Spleen (tissue), 11 donors: ENCODE measurements around the gene FLACC1. TPM values are rescaled to one million over a fixed set of nuclear protein-coding genes. Genes with fewer than 3 reads are reported as not detected.
"Not testable (repeated sequence)": the region's sequence is repeated elsewhere in the genome, so short reads cannot be mapped to it uniquely, and the experiment has no call there.

Source experiments
- DNase-seq: peaks from one replicate; pipeline ENCODE4 v3.0.0-alpha.2; 2020
- H3K27ac ChIP-seq, 8 donors: fragments of 200-600 bp; sonication (generic) in 7 of 8; 1 replicate in 4 of 8; 2 replicates in 4 of 8; pipeline versions ENCODE4 v1.5.0 to v1.8.0; 2016 to 2021; ENCODE audit warnings: inconsistent platforms in 4 of 8, mild to moderate bottlenecking in 4 of 8, moderate library complexity in 1 of 8
- H3K27me3 ChIP-seq, 7 donors: fragments of 200-600 bp; sonication (generic) in 6 of 7; replicated peaks in 1 of 7; 1 replicate in 4 of 7; 2 replicates in 3 of 7; pipeline versions ENCODE4 v1.5.0 to v1.8.0; 2016 to 2021; ENCODE audit warnings: inconsistent platforms in 3 of 7, mild to moderate bottlenecking in 1 of 7
- H3K36me3 ChIP-seq, 6 donors: fragments of 200-600 bp; sonication (generic) in 5 of 6; 1 replicate in 4 of 6; 2 replicates in 2 of 6; pipeline versions ENCODE4 v1.5.0 to v1.8.0; 2016 to 2021; ENCODE audit warnings: inconsistent platforms in 2 of 6
- H3K4me1 ChIP-seq, 6 donors: fragments of 200-600 bp; sonication (generic) in 5 of 6; 1 replicate in 3 of 6; 2 replicates in 3 of 6; pipeline versions ENCODE4 v1.5.0 to v1.8.0; 2016 to 2021; ENCODE audit warnings: inconsistent platforms in 3 of 6
- H3K4me3 ChIP-seq, 8 donors: fragments of 200-600 bp; sonication (generic) in 7 of 8; 1 replicate in 4 of 8; 2 replicates in 4 of 8; pipeline versions ENCODE4 v1.5.0 to v1.8.0; 2016 to 2021; ENCODE audit warnings: inconsistent platforms in 4 of 8, mild to moderate bottlenecking in 4 of 8, moderate library complexity in 2 of 8
- H3K9me3 ChIP-seq, 8 donors: fragments of 200-600 bp; sonication (generic) in 7 of 8; 1 replicate in 4 of 8; 2 replicates in 4 of 8; pipeline versions ENCODE4 v1.5.0 to v1.8.0; 2016 to 2021; ENCODE audit warnings: inconsistent platforms in 4 of 8
- CTCF ChIP-seq, 11 experiments: fragments of 200-600 bp in 7 of 11; fragments of 450-650 bp in 4 of 11; sonication (generic) in 4 of 11; IDR thresholded peaks in 8 of 11; conservative IDR thresholded peaks in 3 of 11; 1 replicate in 7 of 11; 2 replicates in 4 of 11; pipeline versions ENCODE4 v1.4.0 to v1.8.0; 2016 to 2021; ENCODE audit warnings: antibody characterized with exemption in 11 of 11, inconsistent platforms in 4 of 11, mild to moderate bottlenecking in 1 of 11
- POLR2A ChIP-seq, 3 donors: fragments of 450-650 bp; IDR thresholded peaks; one replicate each; pipeline ENCODE4 v1.5.1; 2017; ENCODE audit warnings: antibody characterized with exemption in 3 of 3, mild to moderate bottlenecking in 1 of 3
- POLR2AphosphoS5 ChIP-seq, 3 donors: sonication (generic); formaldehyde crosslinking; IDR thresholded peaks; one replicate each; pipeline ENCODE4 v1.5.1; 2017; ENCODE audit warnings: antibody characterized with exemption in 3 of 3
- WGBS, 5 donors: extraction: QIAGEN DNeasy Blood & Tissue Kit in 3 of 5; methylation state at CpG; one replicate each; pipeline versions ENCODE4 v1.1.5 to v1.1.7; 2013 to 2018; 5-methylcytosine and 5-hydroxymethylcytosine counted together
- intact Hi-C: fragments of 100-400 bp; cut with DNase I; formaldehyde crosslinking; loops from one replicate; pipeline ENCODE4 v1.15.0; 2023; ENCODE audit warnings: low total_unique reads
- polyA plus RNA-seq, 3 donors: library from polyadenylated mRNA; stranded (reverse); fragments of 200-250 nt; gene quantifications; one replicate each; pipeline ENCODE4 v1.2.1, GENCODE V29; 2013
- total RNA-seq, 7 donors: library from RNA; depleted of rRNA in 3 of 7; stranded (reverse); fragments of >200 nt in 3 of 7; fragmentation: NEBNext Ultra II Directional in 4 of 7; extraction: Animal tissue kit (Norgen Biotek cat#: 25700) in 4 of 7; gene quantifications; one replicate each; pipeline versions ENCODE4 v1.1.0 to v1.2.1, GENCODE V29; 2016 to 2021
- donor health status: healthy with polysubstance abuse.
- donor health status: DM: no; HTN: no; CAD: no; lungs with moderate emphysema.
- donor health status: DM: no; HTN: no; CAD: no.
- donor health status: Bipolar disorder and iron deficiency.
- donor health status: healthy.
- donor health status: DM: no; HTN: no; CAD: no.
- donor health status: DM: yes; HTN: yes; CAD: no.

The FLACC1 gene
- total and polyA plus RNA-seq, 10 donors = 0.30 to 5.7 (median 3.1) TPM

- H3K4me1 ChIP-seq = no peaks in the 10 kb centered on the region
- H3K9me3 ChIP-seq = peaks cover 5 to 83% (median 56%) of the 10 kb centered on the region in 8 donors
- H3K27me3 ChIP-seq = no peaks in the 10 kb centered on the region
- no peak for DNase-seq
- TF ChIP-seq CTCF (IDR thresholded peaks at IDR 0.05 in 8 of 11, conservative IDR thresholded peaks at IDR 0.05 in 3 of 11) = no peak
- TF ChIP-seq POLR2AphosphoS5 (IDR thresholded peaks at IDR 0.05) = no peak
- no peak for TF ChIP-seq POLR2A (IDR thresholded peaks at IDR 0.05)
- intact Hi-C loops = no loop called here
- peaks cover 0 to 17% (median 0%) of the 10 kb centered on the region in 6 donors for H3K36me3 ChIP-seq
- no peak overlapping the region for H3K27ac ChIP-seq
- H3K4me3 ChIP-seq = no peak overlapping the region
- WGBS, 5 donors = 46 to 93% (median 70%) methylated on average over 2 of the region's 2 CpGs
Observed at GRCh38 chr2:201319511-201319910, 37.6 kb downstream of the FLACC1 start.

GRCh38 chr2:201313362-201313761 lies 43.8 kb downstream of the FLACC1 start:
- DNase-seq = no peak
- Histone ChIP-seq H3K27ac (no peak overlapping the region), H3K4me1 (no peaks in the 10 kb centered on the region), H3K36me3 (peaks cover 0 to 15% (median 0%) of the 10 kb centered on the region in 6 donors), H3K27me3 (no peaks in the 10 kb centered on the region), H3K9me3 (peaks cover 0 to 68% (median 19%) of the 10 kb centered on the region in 8 donors), H3K4me3 (no peak overlapping the region)
- 79 to 100% (median 98%) methylated on average over 3 to 5 of the region's 5 CpGs for WGBS, 5 donors
- TF ChIP-seq CTCF (IDR thresholded peaks at IDR 0.05 in 8 of 11, conservative IDR thresholded peaks at IDR 0.05 in 3 of 11) (no peak), POLR2A (IDR thresholded peaks at IDR 0.05) (no peak), POLR2AphosphoS5 (IDR thresholded peaks at IDR 0.05) (no peak)
- intact Hi-C loops = no loop called here

- peaks cover 0 to 26% (median 0%) of the 10 kb centered on the region in 6 donors for H3K36me3 ChIP-seq
- no peak overlapping the region for H3K27ac ChIP-seq
- H3K27me3 ChIP-seq = no peaks in the 10 kb centered on the region
- WGBS, 5 donors = 94 to 98% (median 98%) methylated on average over 3 of the region's 3 CpGs
- DNase-seq = no peak
- no peak overlapping the region for H3K4me3 ChIP-seq
- H3K9me3 ChIP-seq = peaks cover 0 to 60% (median 16%) of the 10 kb centered on the region in 8 donors
- intact Hi-C loops = no loop called here
- H3K4me1 ChIP-seq = no peaks in the 10 kb centered on the region
- no peak for TF ChIP-seq POLR2AphosphoS5 (IDR thresholded peaks at IDR 0.05)
- TF ChIP-seq CTCF (IDR thresholded peaks at IDR 0.05 in 8 of 11, conservative IDR thresholded peaks at IDR 0.05 in 3 of 11) = no peak
- TF ChIP-seq POLR2A (IDR thresholded peaks at IDR 0.05) = no peak
Observed at GRCh38 chr2:201308914-201309313, 48.2 kb downstream of the FLACC1 start.

GRCh38 chr2:201307876-201308275 lies 49.3 kb downstream of the FLACC1 start:
- no peak overlapping the region for H3K4me3 ChIP-seq
- no peak for DNase-seq
- H3K36me3 ChIP-seq = peaks cover 0 to 26% (median 0%) of the 10 kb centered on the region in 6 donors
- intact Hi-C loops = no loop called here
- H3K9me3 ChIP-seq = peaks cover 0 to 60% (median 16%) of the 10 kb centered on the region in 8 donors
- H3K4me1 ChIP-seq = no peaks in the 10 kb centered on the region
- H3K27me3 ChIP-seq = no peaks in the 10 kb centered on the region
- 91 to 98% (median 95%) methylated on average over 3 of the region's 3 CpGs for WGBS, 5 donors
- no peak overlapping the region for H3K27ac ChIP-seq
- TF ChIP-seq CTCF (IDR thresholded peaks at IDR 0.05 in 8 of 11, conservative IDR thresholded peaks at IDR 0.05 in 3 of 11) (no peak), POLR2A (IDR thresholded peaks at IDR 0.05) (no peak), POLR2AphosphoS5 (IDR thresholded peaks at IDR 0.05) (no peak)

GRCh38 chr2:201299929-201300328 lies 57.2 kb downstream of the FLACC1 start:
- intact Hi-C loops = not testable (repeated sequence)

More at GRCh38 chr2:201299929-201300328, 57.2 kb downstream of the FLACC1 start:
- H3K9me3 ChIP-seq = peaks cover 0 to 71% (median 52%) of the 10 kb centered on the region in 8 donors
- not testable (repeated sequence) for H3K4me3 ChIP-seq, H3K27ac ChIP-seq, H3K27me3 ChIP-seq, DNase-seq, H3K4me1 ChIP-seq
- 94 to 99% (median 95%) methylated on average over 11 of the region's 11 CpGs for WGBS, 5 donors
- H3K36me3 ChIP-seq = peaks cover 0 to 11% (median 3%) of the 10 kb centered on the region in 6 donors
